H1 (cell line): ENCODE measurements around the gene MRS2. TPM values are rescaled to one million over a fixed set of nuclear protein-coding genes. Genes with fewer than 3 reads are reported as not detected.

Experiments
- CTCF ChIA-PET: fragments of 300-600 bp; sonication (Branson Sonifier 250); formaldehyde crosslinking; loops from one replicate; lab custom pipeline; 2021; ENCODE audit not compliant: partially characterized antibody; lab: Charles Lee
- POLR2A ChIA-PET: fragments of 300-600 bp; sonication (Branson Sonifier 250); formaldehyde crosslinking; loops from one replicate; lab custom pipeline; 2021; ENCODE audit warnings: inconsistent platforms; ENCODE audit not compliant: partially characterized antibody; lab: Charles Lee
- DNase-seq, 2 experiments: peaks; one replicate each; pipeline versions ENCODE4 v3.0.0 to v3.0.0-alpha.2; 2010 to 2022; ENCODE audit warnings: low spot score in 2 of 2, low read depth in 1 of 2, mixed read lengths in 1 of 2
- FAIRE-seq: peaks from 2 replicates; lab custom pipeline; 2011; peaks lifted over from hg19 to GRCh38; lab: Jason Lieb, UNC
- H2AFZ ChIP-seq: 2 replicates; pipeline ENCODE4 v1.8.1; 2012; ENCODE audit warnings: low read length, inconsistent platforms
- H2AK5ac ChIP-seq: 2 replicates; pipeline ENCODE4 v1.6.1; 2013; ENCODE audit warnings: low read depth, low read length
- H2BK120ac ChIP-seq: replicated peaks from 2 replicates; pipeline ENCODE3; 2013; ENCODE audit warnings: low read depth, low read length, inconsistent platforms
- H2BK12ac ChIP-seq: 2 replicates; pipeline ENCODE4 v1.6.1; 2013; ENCODE audit warnings: low read depth, low read length
- H2BK15ac ChIP-seq: 2 replicates; pipeline ENCODE4 v1.6.1; 2013; ENCODE audit warnings: low read length
- H2BK20ac ChIP-seq: 2 replicates; pipeline ENCODE4 v1.6.1; 2013; ENCODE audit warnings: low read length
- H2BK5ac ChIP-seq: 2 replicates; pipeline ENCODE4 v1.6.1; 2013; ENCODE audit warnings: low read depth, low read length
- H3K14ac ChIP-seq: 2 replicates; pipeline ENCODE4 v1.6.1; 2013; ENCODE audit warnings: inconsistent platforms; ENCODE audit not compliant: insufficient read length
- H3K18ac ChIP-seq: 2 replicates; pipeline ENCODE4 v1.6.1; 2013; ENCODE audit warnings: low read length; ENCODE audit errors: extremely low read depth
- H3K23ac ChIP-seq: 2 replicates; pipeline ENCODE4 v1.6.1; 2013; ENCODE audit warnings: inconsistent platforms; ENCODE audit not compliant: insufficient read length
- H3K23me2 ChIP-seq: 2 replicates; pipeline ENCODE4 v1.6.1; 2013; ENCODE audit warnings: low read depth, low read length
- H3K27ac ChIP-seq: 2 replicates; pipeline ENCODE4 v1.6.1; 2011; ENCODE audit warnings: low read depth, low read length, inconsistent platforms
- H3K27me3 ChIP-seq, 4 experiments: replicated peaks in 1 of 4; 1 replicate in 1 of 4; 2 replicates in 3 of 4; pipeline versions ENCODE4 v1.6.1 to v1.8.1; 2011 to 2013; ENCODE audit warnings: low read length in 3 of 4, mild to moderate bottlenecking in 3 of 4, inconsistent platforms in 2 of 4, mixed read lengths in 2 of 4, moderate library complexity in 1 of 4; ENCODE audit not compliant: control insufficient read depth in 3 of 4, insufficient read depth in 3 of 4; ENCODE audit errors: extremely low read depth in 1 of 4
- H3K36me3 ChIP-seq, 4 experiments: 2 replicates each; pipeline versions ENCODE4 v1.6.1 to v1.8.1; 2011 to 2013; ENCODE audit warnings: mild to moderate bottlenecking in 4 of 4, low read length in 3 of 4, moderate library complexity in 2 of 4, control low read depth in 1 of 4, inconsistent platforms in 1 of 4; ENCODE audit not compliant: insufficient read depth in 4 of 4, control insufficient read depth in 2 of 4
- H3K4ac ChIP-seq: replicated peaks from 2 replicates; pipeline ENCODE3; 2013; ENCODE audit warnings: low read length, low read depth, mixed read lengths, inconsistent platforms; ENCODE audit not compliant: insufficient read length
- H3K4me1 ChIP-seq, 4 experiments: replicated peaks in 1 of 4; 1 replicate in 1 of 4; 2 replicates in 3 of 4; pipeline versions ENCODE4 v1.6.1 to v1.8.1; 2011 to 2013; ENCODE audit warnings: low read length in 3 of 4, inconsistent platforms in 2 of 4, mixed read lengths in 1 of 4; ENCODE audit not compliant: insufficient read depth in 4 of 4, control insufficient read depth in 3 of 4
- H3K4me2 ChIP-seq, 2 experiments: 2 replicates each; pipeline versions ENCODE4 v1.6.1 to v1.8.1; 2011 to 2013; ENCODE audit warnings: low read depth in 2 of 2, low read length in 2 of 2, control low read depth in 1 of 2, inconsistent platforms in 1 of 2, mild to moderate bottlenecking in 1 of 2; ENCODE audit not compliant: insufficient read depth in 1 of 2
- H3K4me3 ChIP-seq, 4 experiments: fragments of 200-600, 300-600 bp in 1 of 4; sonication (generic), shearing (Covaris generic), sonication (Bioruptor Twin) in 1 of 4; 2 replicates each; pipeline versions ENCODE4 v1.5.1 to v1.8.1; 2011 to 2016; ENCODE audit warnings: low read length in 4 of 4, low read depth in 3 of 4, control low read depth in 2 of 4, inconsistent platforms in 2 of 4, mild to moderate bottlenecking in 2 of 4, mixed read lengths in 1 of 4, moderate library complexity in 1 of 4; ENCODE audit not compliant: insufficient read depth in 2 of 4; ENCODE audit errors: extremely low read depth in 1 of 4
- H3K56ac ChIP-seq: replicated peaks from 2 replicates; pipeline ENCODE3; 2013; ENCODE audit warnings: low read depth, mild to moderate bottlenecking, mixed read lengths, low read length, inconsistent platforms; ENCODE audit not compliant: insufficient read length
- H3K79me1 ChIP-seq: 2 replicates; pipeline ENCODE4 v1.6.1; 2013; ENCODE audit warnings: low read depth, low read length, control low read depth
- H3K79me2 ChIP-seq, 2 experiments: 2 replicates each; pipeline versions ENCODE4 v1.6.1 to v1.8.1; 2012 to 2013; ENCODE audit warnings: low read length in 2 of 2, mild to moderate bottlenecking in 2 of 2, inconsistent platforms in 1 of 2; ENCODE audit not compliant: insufficient read depth in 2 of 2, control insufficient read depth in 1 of 2
- H3K9ac ChIP-seq, 4 experiments: replicated peaks in 1 of 4; 1 replicate in 1 of 4; 2 replicates in 3 of 4; pipeline versions ENCODE4 v1.6.1 to v1.8.1; 2011 to 2013; ENCODE audit warnings: low read depth in 3 of 4, low read length in 3 of 4, control low read depth in 2 of 4, mild to moderate bottlenecking in 2 of 4, moderate library complexity in 2 of 4, inconsistent platforms in 1 of 4; ENCODE audit errors: extremely low read depth in 1 of 4
- H3K9me3 ChIP-seq, 2 experiments: 2 replicates each; pipeline versions ENCODE4 v1.6.1 to v1.8.1; 2012 to 2013; ENCODE audit warnings: mild to moderate bottlenecking in 2 of 2, moderate library complexity in 2 of 2, control low read depth in 1 of 2, inconsistent platforms in 1 of 2, low read depth in 1 of 2, low read length in 1 of 2, mixed read lengths in 1 of 2; ENCODE audit not compliant: insufficient read depth in 2 of 2
- H4K20me1 ChIP-seq, 2 experiments: replicated peaks in 1 of 2; 2 replicates each; pipeline versions ENCODE3 to v1.8.1; 2011 to 2013; ENCODE audit warnings: inconsistent platforms in 2 of 2, low read length in 2 of 2, mild to moderate bottlenecking in 1 of 2; ENCODE audit not compliant: insufficient read depth in 2 of 2, control insufficient read depth in 1 of 2
- H4K5ac ChIP-seq: 2 replicates; pipeline ENCODE4 v1.6.1; 2013; ENCODE audit warnings: low read length, low read depth, mixed read lengths, inconsistent platforms; ENCODE audit not compliant: insufficient read length
- H4K8ac ChIP-seq: 2 replicates; pipeline ENCODE4 v1.8.0; 2013; ENCODE audit warnings: mild to moderate bottlenecking, moderate library complexity, low read length, inconsistent platforms; ENCODE audit not compliant: insufficient read depth; ENCODE audit errors: extremely low read depth
- H4K91ac ChIP-seq: replicated peaks from 2 replicates; pipeline ENCODE3; 2013; ENCODE audit warnings: low read length, mixed read lengths, inconsistent platforms; ENCODE audit not compliant: insufficient read length
- BCL11A ChIP-seq, 2 experiments: IDR thresholded peaks; one replicate each; pipeline ENCODE4 v1.6.1; 2011; ENCODE audit warnings: low read depth in 2 of 2, low read length in 2 of 2, mild to moderate bottlenecking in 2 of 2
- CBX5 ChIP-seq: fragments of 300-800, 300-1000 bp; sonication (generic); IDR thresholded peaks from 2 replicates; pipeline ENCODE4 v1.7.1; 2016; ENCODE audit warnings: antibody characterized with exemption, low read length, low read depth
- CTBP2 ChIP-seq: IDR thresholded peaks from 2 replicates; pipeline ENCODE4 v1.7.0; 2011; ENCODE audit warnings: borderline replicate concordance, mild to moderate bottlenecking, moderate library complexity, mixed read lengths, low read length; ENCODE audit not compliant: insufficient read depth, insufficient read length
- EGR1 ChIP-seq: IDR thresholded peaks from 2 replicates; pipeline ENCODE4 v1.6.1; 2011; ENCODE audit warnings: low read depth, low read length, borderline replicate concordance
- KDM5A ChIP-seq: fragments of 200-600 bp; IDR thresholded peaks from 2 replicates; pipeline ENCODE4 v1.7.1; 2012; ENCODE audit warnings: mild to moderate bottlenecking, low read length, inconsistent platforms, mixed read lengths
- MAFK ChIP-seq: IDR thresholded peaks from 2 replicates; pipeline ENCODE4 v1.6.1; 2012; ENCODE audit warnings: low read depth, mild to moderate bottlenecking, improper control_type of control experiment, low read length
- POLR2AphosphoS5 ChIP-seq: IDR thresholded peaks from 2 replicates; pipeline ENCODE4 v1.6.1; 2011; ENCODE audit warnings: low read depth, low read length
- POU5F1 ChIP-seq: IDR thresholded peaks from 2 replicates; pipeline ENCODE4 v1.6.1; 2011; ENCODE audit warnings: low read depth, mild to moderate bottlenecking, low read length, moderate library complexity
- RAD21 ChIP-seq, 2 experiments: IDR thresholded peaks in 1 of 2; conservative IDR thresholded peaks in 1 of 2; 2 replicates each; pipeline ENCODE4 v1.6.1; 2011; ENCODE audit warnings: low read depth in 2 of 2, low read length in 2 of 2, improper control_type of control experiment in 1 of 2, inconsistent platforms in 1 of 2, mild to moderate bottlenecking in 1 of 2, moderate library complexity in 1 of 2
- SAP30 ChIP-seq: fragments of 300-600 bp; sonication (generic); IDR thresholded peaks from 2 replicates; pipeline ENCODE4 v1.7.1; 2012; ENCODE audit warnings: low read length, moderate library complexity, mild to moderate bottlenecking, inconsistent platforms; ENCODE audit not compliant: insufficient read depth, insufficient replicate concordance
- SIRT6 ChIP-seq: IDR thresholded peaks from one replicate; pipeline ENCODE4 v1.7.1; 2012; ENCODE audit warnings: low read length, inconsistent platforms
- TBP ChIP-seq: IDR thresholded peaks from 2 replicates; pipeline ENCODE4 v1.6.1; 2011; ENCODE audit warnings: low read depth, low read length, improper control_type of control experiment
- WGBS, 2 experiments: shearing (Covaris generic) in 1 of 2; methylation state at CpG; one replicate each; pipeline versions ENCODE4 v1.1.6 to v1.1.7; 2013 to 2015; ENCODE audit warnings: low lambda C conversion rate in 2 of 2, mixed read lengths in 2 of 2, inconsistent platforms in 1 of 2, low coverage in 1 of 2, missing lambda C conversion rate in 1 of 2; ENCODE audit not compliant: insufficient replicate concordance in 2 of 2, insufficient coverage in 1 of 2, insufficient read length in 1 of 2; ENCODE audit errors: extremely low coverage in 1 of 2, missing lambda C conversion rate in 1 of 2; 5-methylcytosine and 5-hydroxymethylcytosine counted together
- polyA plus RNA-seq, 7 experiments: library from polyadenylated mRNA; depleted of rRNA in 3 of 7; stranded (reverse) in 5 of 7; unstranded in 2 of 7; fragments of >200 nt in 5 of 7; fragments of 200-250 nt in 2 of 7; gene quantifications; 1 replicate in 5 of 7; 2 replicates in 1 of 7; 4 replicates in 1 of 7; pipeline versions ENCODE4 v1.2.1 to v1.2.3, GENCODE V29; 2011 to 2013; ENCODE audit warnings: missing spikeins in 2 of 7, mixed read lengths in 2 of 7
- total RNA-seq: library from RNA; stranded (reverse); fragmentation: NEBNext Ultra II Directional; extraction: Animal tissue kit (Norgen Biotek cat#: 25700); gene quantifications from 2 replicates; pipeline ENCODE4 v1.2.1, GENCODE V29; 2021
- TF ChIP-seq, protein P1 (sequence below): IDR thresholded peaks from 2 replicates; pipeline ENCODE4 v1.6.1; 2012; ENCODE audit warnings: inconsistent platforms

Gene MRS2
- total and polyA plus RNA-seq, 2 of the 8 experiments (the other 6 are each of a cell fraction or from before 2014, with no cell fraction given) = 51.2 to 67.5 TPM

DNA sequence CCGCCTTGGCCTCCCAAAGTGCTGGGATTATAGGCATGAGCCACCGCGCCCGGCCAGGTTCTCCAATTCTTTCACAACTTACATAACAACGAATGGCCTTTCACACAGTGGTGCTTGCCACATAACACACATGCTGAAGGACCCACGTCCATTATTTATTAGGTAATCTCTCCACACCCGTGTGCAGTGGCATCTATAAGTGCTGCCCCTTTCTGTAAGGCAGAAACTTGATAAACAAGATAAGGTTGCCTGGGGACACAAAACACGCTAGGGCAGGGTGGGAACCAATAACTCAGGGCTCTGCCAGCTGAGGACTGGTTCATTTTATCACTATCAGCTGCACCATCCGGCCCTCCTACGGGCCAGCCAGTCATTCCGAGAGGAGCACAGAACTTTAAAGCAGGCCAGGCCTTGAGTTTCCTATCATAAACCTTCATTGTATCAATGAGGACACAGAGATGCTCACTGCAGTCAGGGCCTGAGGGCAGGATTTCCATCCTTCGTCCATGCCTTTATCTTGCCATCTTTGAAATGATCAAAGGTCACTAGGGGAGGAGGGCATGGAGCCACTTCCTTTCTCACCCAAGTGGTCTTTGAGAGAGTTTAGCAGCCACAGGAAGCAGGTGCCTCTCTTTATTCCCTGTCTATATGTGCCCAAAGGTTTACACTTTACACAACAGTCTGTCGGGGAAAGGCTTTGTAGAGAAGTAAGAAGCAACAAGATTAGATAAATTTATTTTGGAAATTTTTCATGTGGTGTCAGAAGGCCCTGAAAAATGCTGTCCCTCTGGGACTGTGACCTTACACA lies 49.0 kb downstream of the MRS2 start:
- H2AFZ ChIP-seq = no peak overlapping the region
- H3K23me2 ChIP-seq = no peaks in the 10 kb centered on the region
- no peak overlapping the region for H2BK15ac ChIP-seq
- no peaks in the 10 kb centered on the region for H3K36me3 ChIP-seq
- H3K56ac ChIP-seq = no peak overlapping the region
- H3K14ac ChIP-seq = no peak overlapping the region
- no peak overlapping the region for H2BK12ac ChIP-seq
- 86% methylated on average over 13 of the region's 13 CpGs; no CpG with 5 or more reads in 1 of the 2 experiments for WGBS, 2 experiments
- no peak overlapping the region for H2BK5ac ChIP-seq
- H3K79me2 ChIP-seq = no peaks in the 10 kb centered on the region
- no peak overlapping the region for H4K91ac ChIP-seq
- DNase-seq (no peak), FAIRE-seq (no peak)
- H4K8ac ChIP-seq = no peak overlapping the region
- H3K9ac ChIP-seq = no peak overlapping the region
- no peaks in the 10 kb centered on the region for H3K27me3 ChIP-seq
- no peaks in the 10 kb centered on the region for H3K79me1 ChIP-seq
- no peaks in the 10 kb centered on the region for H4K20me1 ChIP-seq
- no peaks in the 10 kb centered on the region for H3K9me3 ChIP-seq
- ChIA-PET CTCF (interaction anchor here (1.2 kb wide), 1 partner anchor 342 kb away, joined by 3 read pairs; no protein-coding TSS in a partner anchor), POLR2A (no interaction called here)
- no peak overlapping the region for H3K23ac ChIP-seq
- H3K4me1 ChIP-seq = no peaks in the 10 kb centered on the region
- no peak overlapping the region for H3K18ac ChIP-seq
- no peak overlapping the region for H2BK120ac ChIP-seq
- H3K27ac ChIP-seq = no peak overlapping the region
- no peak overlapping the region for H4K5ac ChIP-seq
- no peak overlapping the region for H3K4ac ChIP-seq
- H2AK5ac ChIP-seq = no peak overlapping the region
- H2BK20ac ChIP-seq = no peak overlapping the region
- no peak overlapping the region for H3K4me2 ChIP-seq
- no peak overlapping the region for H3K4me3 ChIP-seq
- no peak for TF ChIP-seq CBX5
- no peak for TF ChIP-seq TBP
- TF ChIP-seq BCL11A (IDR thresholded peaks at IDR 0.05; ENCODE audit: low read depth in 2 of 2, low read length in 2 of 2) = no peak
- TF ChIP-seq POU5F1 = no peak
- TF ChIP-seq CTBP2 = no peak
- TF ChIP-seq SIRT6 = no peak
- no peak for TF ChIP-seq SAP30
- no peak for TF ChIP-seq POLR2AphosphoS5
- TF ChIP-seq KDM5A = no peak
- TF ChIP-seq, protein P1, sequence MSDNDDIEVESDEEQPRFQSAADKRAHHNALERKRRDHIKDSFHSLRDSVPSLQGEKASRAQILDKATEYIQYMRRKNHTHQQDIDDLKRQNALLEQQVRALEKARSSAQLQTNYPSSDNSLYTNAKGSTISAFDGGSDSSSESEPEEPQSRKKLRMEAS = no peak
- no peak for TF ChIP-seq EGR1
- no peak for TF ChIP-seq RAD21 (IDR thresholded peaks at IDR 0.05 in 1 of 2, conservative IDR thresholded peaks at IDR 0.05 in 1 of 2; ENCODE audit: low read depth in 2 of 2, low read length in 2 of 2)
- TF ChIP-seq MAFK = no peak
